HepG2 (cell line): ENCODE measurements around the gene TBC1D20. TPM values are rescaled to one million over a fixed set of nuclear protein-coding genes. Genes with fewer than 3 reads are reported as not detected.

ENCODE experiments used
- ATF1 ChIP-seq: IDR thresholded peaks from 2 replicates; pipeline ENCODE4 v1.6.1; 2016; ENCODE audit warnings: mild to moderate bottlenecking, control low read depth
- ATRX ChIP-seq: sonication (generic); formaldehyde crosslinking; IDR thresholded peaks from 2 replicates; pipeline ENCODE4 v1.4.0; 2020; ENCODE audit warnings: missing genetic modification reagents, borderline replicate concordance
- BHLHE40 ChIP-seq: IDR thresholded peaks from 2 replicates; pipeline ENCODE4 v1.6.1; 2011; ENCODE audit warnings: low read length, improper control_type of control experiment
- CHCHD3 ChIP-seq: sonication (generic); formaldehyde crosslinking; IDR thresholded peaks from 2 replicates; pipeline ENCODE4 v1.8.0; 2022; ENCODE audit warnings: mild to moderate bottlenecking, missing genetic modification reagents, moderate library complexity
- FOSL1 ChIP-seq: sonication (generic); formaldehyde crosslinking; IDR thresholded peaks from 2 replicates; pipeline ENCODE4 v1.9.0; 2021; ENCODE audit warnings: missing genetic modification reagents, borderline replicate concordance
- KLF12 ChIP-seq: sonication (generic); formaldehyde crosslinking; IDR thresholded peaks from 2 replicates; pipeline ENCODE4 v1.4.0; 2020; ENCODE audit warnings: missing genetic modification reagents, borderline replicate concordance
- MIER3 ChIP-seq: IDR thresholded peaks from 2 replicates; pipeline ENCODE4 v1.6.1; 2016; ENCODE audit warnings: missing compliant biosample characterization, borderline replicate concordance
- NCOA5 ChIP-seq: sonication (generic); formaldehyde crosslinking; IDR thresholded peaks from 2 replicates; pipeline ENCODE4 v1.4.0; 2020; ENCODE audit warnings: missing genetic modification reagents
- PAWR ChIP-seq: sonication (generic); formaldehyde crosslinking; IDR thresholded peaks from 2 replicates; pipeline ENCODE4 v1.4.0; 2020; ENCODE audit warnings: missing genetic modification reagents, mild to moderate bottlenecking, borderline replicate concordance
- TEAD2 ChIP-seq: sonication (generic); formaldehyde crosslinking; IDR thresholded peaks from 2 replicates; pipeline ENCODE4 v1.9.0; 2021; ENCODE audit warnings: missing genetic modification reagents
- TRIM24 ChIP-seq: sonication (generic); formaldehyde crosslinking; IDR thresholded peaks from 2 replicates; pipeline ENCODE4 v1.8.0; 2022; ENCODE audit warnings: mild to moderate bottlenecking, missing genetic modification reagents
- ZBTB3 ChIP-seq: sonication (generic); formaldehyde crosslinking; IDR thresholded peaks from 2 replicates; pipeline ENCODE4 v1.4.0; 2020; ENCODE audit warnings: low read depth, mild to moderate bottlenecking, moderate library complexity, missing genetic modification reagents, borderline replicate concordance
- ZNF260 ChIP-seq: sonication (generic); formaldehyde crosslinking; IDR thresholded peaks from 2 replicates; pipeline ENCODE4 v1.4.0; 2020; ENCODE audit warnings: missing genetic modification reagents, low read depth, mild to moderate bottlenecking, borderline replicate concordance
- ZNF30 ChIP-seq: sonication (generic); formaldehyde crosslinking; IDR thresholded peaks from 2 replicates; pipeline ENCODE4 v1.5.0; 2020; ENCODE audit warnings: mild to moderate bottlenecking, missing genetic modification reagents
- ZNF331 ChIP-seq: sonication (generic); formaldehyde crosslinking; IDR thresholded peaks from 2 replicates; pipeline ENCODE4 v1.4.0; 2020; ENCODE audit warnings: missing genetic modification reagents
- ZNF354B ChIP-seq: sonication (generic); formaldehyde crosslinking; IDR thresholded peaks from 2 replicates; pipeline ENCODE4 v1.8.0; 2022; ENCODE audit warnings: mild to moderate bottlenecking, missing genetic modification reagents
- ZNF547 ChIP-seq: sonication (generic); formaldehyde crosslinking; IDR thresholded peaks from 2 replicates; pipeline ENCODE4 v1.5.1; 2020; ENCODE audit warnings: mild to moderate bottlenecking, missing genetic modification reagents
- ZNF788 ChIP-seq: sonication (generic); formaldehyde crosslinking; IDR thresholded peaks from 2 replicates; pipeline ENCODE4 v1.5.0; 2020; ENCODE audit warnings: mild to moderate bottlenecking, missing genetic modification reagents, borderline replicate concordance
- polyA plus RNA-seq, 8 experiments: library from polyadenylated mRNA; depleted of rRNA in 3 of 8; stranded (reverse) in 7 of 8; unstranded in 1 of 8; fragments of >200 nt; fragmentation: Illumina TruSeq in 4 of 8; extraction: Trizol in 4 of 8; gene quantifications; 2 replicates each; pipeline versions ENCODE4 v1.2.1 to v1.2.3, GENCODE V29; 2011 to 2016; ENCODE audit warnings: low read depth in 4 of 8, missing spikeins in 1 of 8, mixed read lengths in 1 of 8; ENCODE audit not compliant: insufficient read depth in 1 of 8
- total RNA-seq, 5 experiments: library from RNA; depleted of rRNA; stranded (reverse); fragments of >200 nt; fragmentation: Illumina TruSeq; extraction: Trizol; gene quantifications; 2 replicates each; pipeline ENCODE4 v1.2.3, GENCODE V29; 2016; ENCODE audit warnings: low read depth in 1 of 5
- TF ChIP-seq, protein P1 (sequence below): sonication (generic); formaldehyde crosslinking; IDR thresholded peaks from 2 replicates; pipeline ENCODE4 v1.5.1; 2020; ENCODE audit warnings: mild to moderate bottlenecking, moderate library complexity, missing genetic modification reagents
- TF ChIP-seq, protein P2 (sequence below): IDR thresholded peaks from 2 replicates; pipeline ENCODE4 v1.6.1; 2016; ENCODE audit warnings: low read depth, borderline replicate concordance
- TF ChIP-seq, protein P3 (sequence below): sonication (generic); formaldehyde crosslinking; IDR thresholded peaks from 2 replicates; pipeline ENCODE4 v1.4.0; 2020; ENCODE audit warnings: missing genetic modification reagents
- TF ChIP-seq, protein P4 (sequence below): sonication (generic); formaldehyde crosslinking; IDR thresholded peaks from 2 replicates; pipeline ENCODE4 v1.5.0; 2020; ENCODE audit warnings: mild to moderate bottlenecking, missing genetic modification reagents, borderline replicate concordance

Gene TBC1D20
- total and polyA plus RNA-seq, 2 of the 13 experiments (the other 11 are each of a cell fraction or from before 2014, with no cell fraction given), result 36.6 to 47.1 TPM

DNA sequence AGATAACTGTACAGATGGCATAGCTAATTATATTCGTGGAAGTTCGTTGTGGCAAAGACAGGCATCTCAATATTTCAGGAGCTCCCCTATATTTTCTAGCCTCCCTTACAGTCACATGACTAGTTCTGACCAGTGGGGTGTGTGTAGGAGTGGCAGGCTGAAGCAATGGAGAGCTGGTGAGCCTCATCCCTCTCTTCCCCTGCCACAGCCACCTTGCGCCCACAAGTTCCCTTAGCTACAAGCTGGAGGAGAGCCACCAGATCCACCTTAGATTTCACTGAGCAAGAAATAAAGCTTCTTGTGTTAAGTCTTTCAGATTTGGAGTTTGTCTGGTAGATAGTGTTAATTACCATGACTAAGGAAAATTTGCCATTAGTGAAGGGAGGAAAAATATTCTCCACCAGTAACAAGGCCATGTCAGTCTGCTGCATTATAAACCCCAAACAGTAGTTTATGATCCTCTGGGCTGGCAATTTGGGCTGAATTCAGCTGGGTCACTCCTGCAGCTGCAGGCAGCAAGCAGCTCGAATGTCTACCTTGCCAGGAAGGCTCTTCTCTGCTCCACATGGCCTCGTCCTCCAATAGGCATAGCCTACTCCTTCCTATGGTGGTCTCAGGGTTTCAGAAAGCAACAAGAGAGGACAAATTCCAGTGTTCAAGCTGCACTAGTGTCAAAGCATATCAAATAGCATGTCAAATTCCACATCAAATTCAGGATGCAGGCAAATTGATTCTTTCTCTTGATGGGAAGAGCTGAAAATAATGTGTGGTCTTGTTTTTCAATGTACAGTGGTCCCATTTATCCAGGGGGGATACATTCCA, 61.7 kb downstream of the TBC1D20 start (continued):
- TF ChIP-seq, protein P1, sequence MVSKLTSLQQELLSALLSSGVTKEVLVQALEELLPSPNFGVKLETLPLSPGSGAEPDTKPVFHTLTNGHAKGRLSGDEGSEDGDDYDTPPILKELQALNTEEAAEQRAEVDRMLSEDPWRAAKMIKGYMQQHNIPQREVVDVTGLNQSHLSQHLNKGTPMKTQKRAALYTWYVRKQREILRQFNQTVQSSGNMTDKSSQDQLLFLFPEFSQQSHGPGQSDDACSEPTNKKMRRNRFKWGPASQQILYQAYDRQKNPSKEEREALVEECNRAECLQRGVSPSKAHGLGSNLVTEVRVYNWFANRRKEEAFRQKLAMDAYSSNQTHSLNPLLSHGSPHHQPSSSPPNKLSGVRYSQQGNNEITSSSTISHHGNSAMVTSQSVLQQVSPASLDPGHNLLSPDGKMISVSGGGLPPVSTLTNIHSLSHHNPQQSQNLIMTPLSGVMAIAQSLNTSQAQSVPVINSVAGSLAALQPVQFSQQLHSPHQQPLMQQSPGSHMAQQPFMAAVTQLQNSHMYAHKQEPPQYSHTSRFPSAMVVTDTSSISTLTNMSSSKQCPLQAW (CRISPR knock-in tag), result peak; percentile 66; the same call in 1 of the 2 replicates
- TF ChIP-seq TRIM24 (CRISPR knock-in tag) (no peak), ATRX (no peak), KLF12 (CRISPR knock-in tag) (no peak), ZNF30 (no peak), FOSL1 (CRISPR knock-in tag) (no peak), CHCHD3 (CRISPR knock-in tag) (no peak), NCOA5 (CRISPR knock-in tag) (no peak), MIER3 (CRISPR knock-in tag) (no peak), PAWR (CRISPR knock-in tag) (no peak), BHLHE40 (no peak), ATF1 (CRISPR knock-in tag) (no peak), ZBTB3 (CRISPR knock-in tag) (peak; percentile 15; the same call in 1 of the 2 replicates), ZNF260 (CRISPR knock-in tag) (0 out of 2 replicates have a peak, but pooled peaks have one; percentile 76), ZNF354B (CRISPR knock-in tag) (no peak), ZNF547 (no peak; the same call in 1 of the 2 replicates), ZNF331 (CRISPR knock-in tag) (peak; percentile 31; the same call in 1 of the 2 replicates), TEAD2 (CRISPR knock-in tag) (no peak), ZNF788 (no peak)
- TF ChIP-seq, protein P2, sequence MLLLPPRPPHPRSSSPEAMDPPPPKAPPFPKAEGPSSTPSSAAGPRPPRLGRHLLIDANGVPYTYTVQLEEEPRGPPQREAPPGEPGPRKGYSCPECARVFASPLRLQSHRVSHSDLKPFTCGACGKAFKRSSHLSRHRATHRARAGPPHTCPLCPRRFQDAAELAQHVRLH, result peak; percentile 15; the same call in 1 of the 2 replicates
- TF ChIP-seq, protein P3, sequence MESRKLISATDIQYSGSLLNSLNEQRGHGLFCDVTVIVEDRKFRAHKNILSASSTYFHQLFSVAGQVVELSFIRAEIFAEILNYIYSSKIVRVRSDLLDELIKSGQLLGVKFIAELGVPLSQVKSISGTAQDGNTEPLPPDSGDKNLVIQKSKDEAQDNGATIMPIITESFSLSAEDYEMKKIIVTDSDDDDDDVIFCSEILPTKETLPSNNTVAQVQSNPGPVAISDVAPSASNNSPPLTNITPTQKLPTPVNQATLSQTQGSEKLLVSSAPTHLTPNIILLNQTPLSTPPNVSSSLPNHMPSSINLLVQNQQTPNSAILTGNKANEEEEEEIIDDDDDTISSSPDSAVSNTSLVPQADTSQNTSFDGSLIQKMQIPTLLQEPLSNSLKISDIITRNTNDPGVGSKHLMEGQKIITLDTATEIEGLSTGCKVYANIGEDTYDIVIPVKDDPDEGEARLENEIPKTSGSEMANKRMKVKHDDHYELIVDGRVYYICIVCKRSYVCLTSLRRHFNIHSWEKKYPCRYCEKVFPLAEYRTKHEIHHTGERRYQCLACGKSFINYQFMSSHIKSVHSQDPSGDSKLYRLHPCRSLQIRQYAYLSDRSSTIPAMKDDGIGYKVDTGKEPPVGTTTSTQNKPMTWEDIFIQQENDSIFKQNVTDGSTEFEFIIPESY (CRISPR knock-in tag), result 0 out of 2 replicates have a peak, but pooled peaks have one; percentile 1
- TF ChIP-seq, protein P4, sequence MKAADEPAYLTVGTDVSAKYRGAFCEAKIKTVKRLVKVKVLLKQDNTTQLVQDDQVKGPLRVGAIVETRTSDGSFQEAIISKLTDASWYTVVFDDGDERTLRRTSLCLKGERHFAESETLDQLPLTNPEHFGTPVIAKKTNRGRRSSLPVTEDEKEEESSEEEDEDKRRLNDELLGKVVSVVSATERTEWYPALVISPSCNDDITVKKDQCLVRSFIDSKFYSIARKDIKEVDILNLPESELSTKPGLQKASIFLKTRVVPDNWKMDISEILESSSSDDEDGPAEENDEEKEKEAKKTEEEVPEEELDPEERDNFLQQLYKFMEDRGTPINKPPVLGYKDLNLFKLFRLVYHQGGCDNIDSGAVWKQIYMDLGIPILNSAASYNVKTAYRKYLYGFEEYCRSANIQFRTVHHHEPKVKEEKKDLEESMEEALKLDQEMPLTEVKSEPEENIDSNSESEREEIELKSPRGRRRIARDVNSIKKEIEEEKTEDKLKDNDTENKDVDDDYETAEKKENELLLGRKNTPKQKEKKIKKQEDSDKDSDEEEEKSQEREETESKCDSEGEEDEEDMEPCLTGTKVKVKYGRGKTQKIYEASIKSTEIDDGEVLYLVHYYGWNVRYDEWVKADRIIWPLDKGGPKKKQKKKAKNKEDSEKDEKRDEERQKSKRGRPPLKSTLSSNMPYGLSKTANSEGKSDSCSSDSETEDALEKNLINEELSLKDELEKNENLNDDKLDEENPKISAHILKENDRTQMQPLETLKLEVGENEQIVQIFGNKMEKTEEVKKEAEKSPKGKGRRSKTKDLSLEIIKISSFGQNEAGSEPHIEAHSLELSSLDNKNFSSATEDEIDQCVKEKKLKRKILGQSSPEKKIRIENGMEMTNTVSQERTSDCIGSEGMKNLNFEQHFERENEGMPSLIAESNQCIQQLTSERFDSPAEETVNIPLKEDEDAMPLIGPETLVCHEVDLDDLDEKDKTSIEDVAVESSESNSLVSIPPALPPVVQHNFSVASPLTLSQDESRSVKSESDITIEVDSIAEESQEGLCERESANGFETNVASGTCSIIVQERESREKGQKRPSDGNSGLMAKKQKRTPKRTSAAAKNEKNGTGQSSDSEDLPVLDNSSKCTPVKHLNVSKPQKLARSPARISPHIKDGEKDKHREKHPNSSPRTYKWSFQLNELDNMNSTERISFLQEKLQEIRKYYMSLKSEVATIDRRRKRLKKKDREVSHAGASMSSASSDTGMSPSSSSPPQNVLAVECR (CRISPR knock-in tag), result 0 out of 2 replicates have a peak, but pooled peaks have one; percentile 11
